ENCODE measurements around the gene RAB9A.
"Not testable (repeated sequence)": the region's sequence is repeated elsewhere in the genome, so short reads cannot be mapped to it uniquely, and the experiment has no call there.

DNA sequence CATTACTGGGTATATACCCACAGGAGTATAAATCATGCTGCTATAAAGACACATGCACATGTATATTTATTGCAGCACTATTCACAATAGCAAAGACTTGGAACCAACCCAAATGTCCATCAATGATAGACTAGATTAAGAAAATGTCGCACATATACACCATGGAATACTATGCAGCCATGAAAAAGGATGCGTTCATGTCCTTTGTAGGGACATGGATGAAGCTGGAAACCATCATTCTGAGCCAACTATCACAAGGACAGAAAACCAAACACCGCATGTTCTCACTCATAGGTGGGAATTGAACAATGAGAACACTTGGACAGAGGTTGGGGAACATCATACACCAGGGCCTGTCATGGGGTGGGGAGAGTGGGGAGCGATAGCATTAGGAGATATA, 9.2 kb upstream of the RAB9A start:
- not testable (repeated sequence) for TF ChIP-seq EP300 (IDR thresholded peaks at IDR 0.05; ENCODE audit: borderline replicate concordance in 1 of 2, control insufficient read depth in 1 of 2, low read depth in 2 of 2, low read length in 2 of 2); SIN3A (IDR thresholded peaks at IDR 0.05; ENCODE audit: low read depth, low read length); ASH2L (IDR thresholded peaks at IDR 0.05; ENCODE audit: borderline replicate concordance, low read depth); SPI1 (IDR thresholded peaks at IDR 0.05; ENCODE audit: borderline replicate concordance, insufficient read depth, low read depth, low read length); EZH2 (IDR thresholded peaks at IDR 0.05; ENCODE audit: borderline replicate concordance, control insufficient read depth, low read depth, low read length)
- TF ChIP-seq, protein P1, sequence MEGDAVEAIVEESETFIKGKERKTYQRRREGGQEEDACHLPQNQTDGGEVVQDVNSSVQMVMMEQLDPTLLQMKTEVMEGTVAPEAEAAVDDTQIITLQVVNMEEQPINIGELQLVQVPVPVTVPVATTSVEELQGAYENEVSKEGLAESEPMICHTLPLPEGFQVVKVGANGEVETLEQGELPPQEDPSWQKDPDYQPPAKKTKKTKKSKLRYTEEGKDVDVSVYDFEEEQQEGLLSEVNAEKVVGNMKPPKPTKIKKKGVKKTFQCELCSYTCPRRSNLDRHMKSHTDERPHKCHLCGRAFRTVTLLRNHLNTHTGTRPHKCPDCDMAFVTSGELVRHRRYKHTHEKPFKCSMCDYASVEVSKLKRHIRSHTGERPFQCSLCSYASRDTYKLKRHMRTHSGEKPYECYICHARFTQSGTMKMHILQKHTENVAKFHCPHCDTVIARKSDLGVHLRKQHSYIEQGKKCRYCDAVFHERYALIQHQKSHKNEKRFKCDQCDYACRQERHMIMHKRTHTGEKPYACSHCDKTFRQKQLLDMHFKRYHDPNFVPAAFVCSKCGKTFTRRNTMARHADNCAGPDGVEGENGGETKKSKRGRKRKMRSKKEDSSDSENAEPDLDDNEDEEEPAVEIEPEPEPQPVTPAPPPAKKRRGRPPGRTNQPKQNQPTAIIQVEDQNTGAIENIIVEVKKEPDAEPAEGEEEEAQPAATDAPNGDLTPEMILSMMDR (IDR thresholded peaks at IDR 0.05 in 2 of 3, conservative IDR thresholded peaks at IDR 0.05 in 1 of 3; ENCODE audit: control insufficient read depth in 2 of 3, extremely low read depth in 1 of 3, insufficient read depth in 1 of 3, low read depth in 3 of 3, low read length in 3 of 3) = not testable (repeated sequence)
- TF ChIP-seq, protein P2, sequence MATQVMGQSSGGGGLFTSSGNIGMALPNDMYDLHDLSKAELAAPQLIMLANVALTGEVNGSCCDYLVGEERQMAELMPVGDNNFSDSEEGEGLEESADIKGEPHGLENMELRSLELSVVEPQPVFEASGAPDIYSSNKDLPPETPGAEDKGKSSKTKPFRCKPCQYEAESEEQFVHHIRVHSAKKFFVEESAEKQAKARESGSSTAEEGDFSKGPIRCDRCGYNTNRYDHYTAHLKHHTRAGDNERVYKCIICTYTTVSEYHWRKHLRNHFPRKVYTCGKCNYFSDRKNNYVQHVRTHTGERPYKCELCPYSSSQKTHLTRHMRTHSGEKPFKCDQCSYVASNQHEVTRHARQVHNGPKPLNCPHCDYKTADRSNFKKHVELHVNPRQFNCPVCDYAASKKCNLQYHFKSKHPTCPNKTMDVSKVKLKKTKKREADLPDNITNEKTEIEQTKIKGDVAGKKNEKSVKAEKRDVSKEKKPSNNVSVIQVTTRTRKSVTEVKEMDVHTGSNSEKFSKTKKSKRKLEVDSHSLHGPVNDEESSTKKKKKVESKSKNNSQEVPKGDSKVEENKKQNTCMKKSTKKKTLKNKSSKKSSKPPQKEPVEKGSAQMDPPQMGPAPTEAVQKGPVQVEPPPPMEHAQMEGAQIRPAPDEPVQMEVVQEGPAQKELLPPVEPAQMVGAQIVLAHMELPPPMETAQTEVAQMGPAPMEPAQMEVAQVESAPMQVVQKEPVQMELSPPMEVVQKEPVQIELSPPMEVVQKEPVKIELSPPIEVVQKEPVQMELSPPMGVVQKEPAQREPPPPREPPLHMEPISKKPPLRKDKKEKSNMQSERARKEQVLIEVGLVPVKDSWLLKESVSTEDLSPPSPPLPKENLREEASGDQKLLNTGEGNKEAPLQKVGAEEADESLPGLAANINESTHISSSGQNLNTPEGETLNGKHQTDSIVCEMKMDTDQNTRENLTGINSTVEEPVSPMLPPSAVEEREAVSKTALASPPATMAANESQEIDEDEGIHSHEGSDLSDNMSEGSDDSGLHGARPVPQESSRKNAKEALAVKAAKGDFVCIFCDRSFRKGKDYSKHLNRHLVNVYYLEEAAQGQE (IDR thresholded peaks at IDR 0.05; ENCODE audit: low read depth, low read length) = not testable (repeated sequence)
- TF ChIP-seq, protein P3, sequence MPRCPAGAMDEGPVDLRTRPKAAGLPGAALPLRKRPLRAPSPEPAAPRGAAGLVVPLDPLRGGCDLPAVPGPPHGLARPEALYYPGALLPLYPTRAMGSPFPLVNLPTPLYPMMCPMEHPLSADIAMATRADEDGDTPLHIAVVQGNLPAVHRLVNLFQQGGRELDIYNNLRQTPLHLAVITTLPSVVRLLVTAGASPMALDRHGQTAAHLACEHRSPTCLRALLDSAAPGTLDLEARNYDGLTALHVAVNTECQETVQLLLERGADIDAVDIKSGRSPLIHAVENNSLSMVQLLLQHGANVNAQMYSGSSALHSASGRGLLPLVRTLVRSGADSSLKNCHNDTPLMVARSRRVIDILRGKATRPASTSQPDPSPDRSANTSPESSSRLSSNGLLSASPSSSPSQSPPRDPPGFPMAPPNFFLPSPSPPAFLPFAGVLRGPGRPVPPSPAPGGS (IDR thresholded peaks at IDR 0.05; ENCODE audit: borderline replicate concordance, insufficient read depth, low read depth, low read length, poor library complexity, severe bottlenecking) = not testable (repeated sequence)
